ENCODE results near the gene MAD2L1BP.

The MAD2L1BP gene

DNA sequence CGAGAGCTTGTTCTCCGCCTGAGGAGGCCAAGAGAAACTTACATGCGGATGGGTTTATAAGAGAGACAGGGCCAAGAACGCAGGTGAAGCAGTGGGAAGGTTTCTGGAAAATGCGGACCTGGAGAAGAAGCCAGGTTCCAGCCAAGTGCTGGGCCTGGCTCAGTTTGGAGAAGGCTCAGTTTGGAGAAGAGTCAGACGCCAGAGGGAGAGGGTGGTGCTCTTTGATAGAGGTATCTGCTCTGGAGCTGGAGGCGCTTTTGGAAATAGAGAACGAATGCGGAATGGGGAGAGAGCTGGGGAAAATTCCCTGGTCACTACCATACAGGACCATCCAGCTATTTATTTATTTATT lies 9.9 kb downstream of the MAD2L1BP start:
- TF ChIP-seq ISL1 (CRISPR knock-in tag; IDR thresholded peaks at IDR 0.05) = no peak
- TF ChIP-seq PPARA (CRISPR knock-in tag; IDR thresholded peaks at IDR 0.05; ENCODE audit: borderline replicate concordance) = no peak
- no peak for TF ChIP-seq ARNTL (CRISPR knock-in tag; IDR thresholded peaks at IDR 0.05; ENCODE audit: borderline replicate concordance, low read depth)
- TF ChIP-seq CSRNP3 (CRISPR knock-in tag; IDR thresholded peaks at IDR 0.05) = no peak
- no peak for TF ChIP-seq CSDC2 (CRISPR knock-in tag; IDR thresholded peaks at IDR 0.05)
- no peak for TF ChIP-seq TCF4 (CRISPR knock-in tag; IDR thresholded peaks at IDR 0.05; ENCODE audit: borderline replicate concordance)
- TF ChIP-seq ESRRG (CRISPR knock-in tag; IDR thresholded peaks at IDR 0.05) = no peak
- TF ChIP-seq POU6F1 (CRISPR knock-in tag; IDR thresholded peaks at IDR 0.05; ENCODE audit: borderline replicate concordance, low read depth) = no peak
- TF ChIP-seq ZNF565 (CRISPR knock-in tag; conservative IDR thresholded peaks at IDR 0.05; ENCODE audit: low read depth) = no peak
- TF ChIP-seq, protein P1, sequence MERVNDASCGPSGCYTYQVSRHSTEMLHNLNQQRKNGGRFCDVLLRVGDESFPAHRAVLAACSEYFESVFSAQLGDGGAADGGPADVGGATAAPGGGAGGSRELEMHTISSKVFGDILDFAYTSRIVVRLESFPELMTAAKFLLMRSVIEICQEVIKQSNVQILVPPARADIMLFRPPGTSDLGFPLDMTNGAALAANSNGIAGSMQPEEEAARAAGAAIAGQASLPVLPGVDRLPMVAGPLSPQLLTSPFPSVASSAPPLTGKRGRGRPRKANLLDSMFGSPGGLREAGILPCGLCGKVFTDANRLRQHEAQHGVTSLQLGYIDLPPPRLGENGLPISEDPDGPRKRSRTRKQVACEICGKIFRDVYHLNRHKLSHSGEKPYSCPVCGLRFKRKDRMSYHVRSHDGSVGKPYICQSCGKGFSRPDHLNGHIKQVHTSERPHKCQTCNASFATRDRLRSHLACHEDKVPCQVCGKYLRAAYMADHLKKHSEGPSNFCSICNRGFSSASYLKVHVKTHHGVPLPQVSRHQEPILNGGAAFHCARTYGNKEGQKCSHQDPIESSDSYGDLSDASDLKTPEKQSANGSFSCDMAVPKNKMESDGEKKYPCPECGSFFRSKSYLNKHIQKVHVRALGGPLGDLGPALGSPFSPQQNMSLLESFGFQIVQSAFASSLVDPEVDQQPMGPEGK (CRISPR knock-in tag; IDR thresholded peaks at IDR 0.05; ENCODE audit: borderline replicate concordance) = no peak
- TF ChIP-seq OSR1 (CRISPR knock-in tag; IDR thresholded peaks at IDR 0.05) = no peak
- TF ChIP-seq ZFP30 (CRISPR knock-in tag; IDR thresholded peaks at IDR 0.05) = no peak
- no peak for TF ChIP-seq BACH2 (CRISPR knock-in tag; IDR thresholded peaks at IDR 0.05; ENCODE audit: borderline replicate concordance)
- TF ChIP-seq TOX (CRISPR knock-in tag; IDR thresholded peaks at IDR 0.05; ENCODE audit: borderline replicate concordance) = no peak
- no peak for TF ChIP-seq ZC3H10 (CRISPR knock-in tag; IDR thresholded peaks at IDR 0.05)
- TF ChIP-seq GLIS3 (CRISPR knock-in tag; IDR thresholded peaks at IDR 0.05) = no peak
- TF ChIP-seq, protein P2, sequence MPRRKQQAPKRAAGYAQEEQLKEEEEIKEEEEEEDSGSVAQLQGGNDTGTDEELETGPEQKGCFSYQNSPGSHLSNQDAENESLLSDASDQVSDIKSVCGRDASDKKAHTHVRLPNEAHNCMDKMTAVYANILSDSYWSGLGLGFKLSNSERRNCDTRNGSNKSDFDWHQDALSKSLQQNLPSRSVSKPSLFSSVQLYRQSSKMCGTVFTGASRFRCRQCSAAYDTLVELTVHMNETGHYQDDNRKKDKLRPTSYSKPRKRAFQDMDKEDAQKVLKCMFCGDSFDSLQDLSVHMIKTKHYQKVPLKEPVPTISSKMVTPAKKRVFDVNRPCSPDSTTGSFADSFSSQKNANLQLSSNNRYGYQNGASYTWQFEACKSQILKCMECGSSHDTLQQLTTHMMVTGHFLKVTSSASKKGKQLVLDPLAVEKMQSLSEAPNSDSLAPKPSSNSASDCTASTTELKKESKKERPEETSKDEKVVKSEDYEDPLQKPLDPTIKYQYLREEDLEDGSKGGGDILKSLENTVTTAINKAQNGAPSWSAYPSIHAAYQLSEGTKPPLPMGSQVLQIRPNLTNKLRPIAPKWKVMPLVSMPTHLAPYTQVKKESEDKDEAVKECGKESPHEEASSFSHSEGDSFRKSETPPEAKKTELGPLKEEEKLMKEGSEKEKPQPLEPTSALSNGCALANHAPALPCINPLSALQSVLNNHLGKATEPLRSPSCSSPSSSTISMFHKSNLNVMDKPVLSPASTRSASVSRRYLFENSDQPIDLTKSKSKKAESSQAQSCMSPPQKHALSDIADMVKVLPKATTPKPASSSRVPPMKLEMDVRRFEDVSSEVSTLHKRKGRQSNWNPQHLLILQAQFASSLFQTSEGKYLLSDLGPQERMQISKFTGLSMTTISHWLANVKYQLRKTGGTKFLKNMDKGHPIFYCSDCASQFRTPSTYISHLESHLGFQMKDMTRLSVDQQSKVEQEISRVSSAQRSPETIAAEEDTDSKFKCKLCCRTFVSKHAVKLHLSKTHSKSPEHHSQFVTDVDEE (CRISPR knock-in tag; IDR thresholded peaks at IDR 0.05) = no peak
- no peak for TF ChIP-seq CREB5 (CRISPR knock-in tag; IDR thresholded peaks at IDR 0.05; ENCODE audit: low read depth)
- peak; percentile 23; the same call in 2 of the 3 replicates for ATAC-seq

DNA sequence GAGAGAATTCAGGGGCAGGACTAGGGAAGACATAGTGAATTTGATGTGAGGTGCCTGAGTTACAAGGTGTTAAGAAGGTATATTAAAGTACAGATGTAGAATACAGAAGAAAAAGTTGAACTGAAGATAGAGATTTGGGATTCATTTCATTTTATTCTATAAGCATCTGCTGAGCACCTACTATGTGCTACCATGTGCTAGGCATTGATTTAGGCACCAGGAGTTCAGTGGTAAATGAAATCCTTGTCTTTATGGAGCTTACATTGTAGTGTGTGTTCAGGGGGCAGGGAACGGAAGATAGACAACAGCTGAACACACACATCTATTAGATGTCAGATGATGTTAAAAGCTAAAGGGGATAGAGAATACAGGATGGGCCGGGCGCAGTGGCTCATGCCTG lies 12.0 kb downstream of the MAD2L1BP start:
- ATAC-seq = no peak
- TF ChIP-seq SNAI2 (CRISPR knock-in tag; IDR thresholded peaks at IDR 0.05) = no peak
- TF ChIP-seq GLIS3 (CRISPR knock-in tag; IDR thresholded peaks at IDR 0.05) = no peak
- no peak for TF ChIP-seq RARB (CRISPR knock-in tag; IDR thresholded peaks at IDR 0.05)
- no peak for TF ChIP-seq CSDC2 (CRISPR knock-in tag; IDR thresholded peaks at IDR 0.05)
- TF ChIP-seq ZFP3 (CRISPR knock-in tag; IDR thresholded peaks at IDR 0.05) = no peak
- no peak for TF ChIP-seq ZNF8 (CRISPR knock-in tag; IDR thresholded peaks at IDR 0.05)
- TF ChIP-seq ISL1 (CRISPR knock-in tag; IDR thresholded peaks at IDR 0.05) = no peak
- TF ChIP-seq, protein P2 (CRISPR knock-in tag; IDR thresholded peaks at IDR 0.05) = no peak
- no peak for TF ChIP-seq POU6F1 (CRISPR knock-in tag; IDR thresholded peaks at IDR 0.05; ENCODE audit: borderline replicate concordance, low read depth)
- TF ChIP-seq CSRNP3 (CRISPR knock-in tag; IDR thresholded peaks at IDR 0.05) = no peak
- TF ChIP-seq TCF4 (CRISPR knock-in tag; IDR thresholded peaks at IDR 0.05; ENCODE audit: borderline replicate concordance) = no peak
- no peak for TF ChIP-seq TOX (CRISPR knock-in tag; IDR thresholded peaks at IDR 0.05; ENCODE audit: borderline replicate concordance)
- TF ChIP-seq ZC3H10 (CRISPR knock-in tag; IDR thresholded peaks at IDR 0.05) = no peak
- TF ChIP-seq OSR1 (CRISPR knock-in tag; IDR thresholded peaks at IDR 0.05) = no peak
- TF ChIP-seq CREB5 (CRISPR knock-in tag; IDR thresholded peaks at IDR 0.05; ENCODE audit: low read depth) = no peak

All from SK-N-SH treated with all-trans-retinoic acid at 6 μM for 48 hours (cell line).